ENCODE data around the gene BHLHE41. TPM values are rescaled to one million over a fixed set of nuclear protein-coding genes. Genes with fewer than 3 reads are reported as not detected.
A peak's percentile ranks its signal among the peaks of the same experiment; 100 is the strongest.

BHLHE41 gene
- polyA plus RNA-seq, 2 of the 4 experiments (the other 2 are of a cell fraction): 0.41 to 0.81 TPM

DNA sequence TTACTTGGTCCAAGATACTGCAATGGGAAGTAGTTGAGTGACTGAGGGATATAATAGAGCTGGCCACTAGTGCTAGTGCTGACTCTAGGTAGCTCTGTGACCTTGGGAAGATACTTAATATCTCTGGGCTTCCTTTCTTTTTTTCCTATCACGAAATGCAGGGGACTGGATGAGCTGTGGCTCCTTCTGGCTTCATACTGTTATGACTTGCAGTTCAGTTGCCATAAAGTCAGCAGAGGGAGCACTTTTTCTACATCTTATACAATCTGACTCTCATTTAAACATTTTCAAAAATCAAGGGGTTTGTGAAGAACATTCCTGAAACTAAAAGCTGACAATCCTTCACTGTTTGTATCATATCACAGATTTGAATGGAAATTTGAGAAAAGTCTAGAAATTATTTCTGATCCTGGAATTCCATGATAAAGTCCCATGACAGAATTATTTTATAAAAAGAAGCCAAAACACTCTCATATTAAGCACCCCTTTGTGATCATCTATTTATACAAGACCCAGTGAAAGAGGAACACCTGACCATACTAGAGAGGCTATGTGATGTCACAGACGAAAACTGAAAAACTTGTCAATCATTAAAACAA is 5.3 kb downstream of the BHLHE41 start:
- no peak for TF ChIP-seq CBX8 (IDR thresholded peaks at IDR 0.05)
- TF ChIP-seq FOSB (CRISPR knock-in tag; IDR thresholded peaks at IDR 0.05): no peak
- TF ChIP-seq BHLHE40 (IDR thresholded peaks at IDR 0.05; ENCODE audit: low read depth, low read length): no peak
- TF ChIP-seq, protein P1, sequence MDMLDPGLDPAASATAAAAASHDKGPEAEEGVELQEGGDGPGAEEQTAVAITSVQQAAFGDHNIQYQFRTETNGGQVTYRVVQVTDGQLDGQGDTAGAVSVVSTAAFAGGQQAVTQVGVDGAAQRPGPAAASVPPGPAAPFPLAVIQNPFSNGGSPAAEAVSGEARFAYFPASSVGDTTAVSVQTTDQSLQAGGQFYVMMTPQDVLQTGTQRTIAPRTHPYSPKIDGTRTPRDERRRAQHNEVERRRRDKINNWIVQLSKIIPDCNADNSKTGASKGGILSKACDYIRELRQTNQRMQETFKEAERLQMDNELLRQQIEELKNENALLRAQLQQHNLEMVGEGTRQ (IDR thresholded peaks at IDR 0.05): no peak
- TF ChIP-seq MYC (IDR thresholded peaks at IDR 0.05; ENCODE audit: borderline replicate concordance, low read length): no peak
- TF ChIP-seq, protein P2, sequence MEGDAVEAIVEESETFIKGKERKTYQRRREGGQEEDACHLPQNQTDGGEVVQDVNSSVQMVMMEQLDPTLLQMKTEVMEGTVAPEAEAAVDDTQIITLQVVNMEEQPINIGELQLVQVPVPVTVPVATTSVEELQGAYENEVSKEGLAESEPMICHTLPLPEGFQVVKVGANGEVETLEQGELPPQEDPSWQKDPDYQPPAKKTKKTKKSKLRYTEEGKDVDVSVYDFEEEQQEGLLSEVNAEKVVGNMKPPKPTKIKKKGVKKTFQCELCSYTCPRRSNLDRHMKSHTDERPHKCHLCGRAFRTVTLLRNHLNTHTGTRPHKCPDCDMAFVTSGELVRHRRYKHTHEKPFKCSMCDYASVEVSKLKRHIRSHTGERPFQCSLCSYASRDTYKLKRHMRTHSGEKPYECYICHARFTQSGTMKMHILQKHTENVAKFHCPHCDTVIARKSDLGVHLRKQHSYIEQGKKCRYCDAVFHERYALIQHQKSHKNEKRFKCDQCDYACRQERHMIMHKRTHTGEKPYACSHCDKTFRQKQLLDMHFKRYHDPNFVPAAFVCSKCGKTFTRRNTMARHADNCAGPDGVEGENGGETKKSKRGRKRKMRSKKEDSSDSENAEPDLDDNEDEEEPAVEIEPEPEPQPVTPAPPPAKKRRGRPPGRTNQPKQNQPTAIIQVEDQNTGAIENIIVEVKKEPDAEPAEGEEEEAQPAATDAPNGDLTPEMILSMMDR (IDR thresholded peaks at IDR 0.05): peak; percentile 82
- no peak for TF ChIP-seq NFE2L2 (conservative IDR thresholded peaks at IDR 0.05; ENCODE audit: low read length)
- no peak for TF ChIP-seq CEBPB (IDR thresholded peaks at IDR 0.05)
- TF ChIP-seq, protein P3, sequence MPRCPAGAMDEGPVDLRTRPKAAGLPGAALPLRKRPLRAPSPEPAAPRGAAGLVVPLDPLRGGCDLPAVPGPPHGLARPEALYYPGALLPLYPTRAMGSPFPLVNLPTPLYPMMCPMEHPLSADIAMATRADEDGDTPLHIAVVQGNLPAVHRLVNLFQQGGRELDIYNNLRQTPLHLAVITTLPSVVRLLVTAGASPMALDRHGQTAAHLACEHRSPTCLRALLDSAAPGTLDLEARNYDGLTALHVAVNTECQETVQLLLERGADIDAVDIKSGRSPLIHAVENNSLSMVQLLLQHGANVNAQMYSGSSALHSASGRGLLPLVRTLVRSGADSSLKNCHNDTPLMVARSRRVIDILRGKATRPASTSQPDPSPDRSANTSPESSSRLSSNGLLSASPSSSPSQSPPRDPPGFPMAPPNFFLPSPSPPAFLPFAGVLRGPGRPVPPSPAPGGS (IDR thresholded peaks at IDR 0.05): no peak
- no peak for TF ChIP-seq RCOR1 (IDR thresholded peaks at IDR 0.05; ENCODE audit: low read depth, low read length)
- TF ChIP-seq SMC3 (IDR thresholded peaks at IDR 0.05): peak; percentile 89
- TF ChIP-seq ZFP36 (IDR thresholded peaks at IDR 0.05; ENCODE audit: borderline replicate concordance, partially characterized antibody): no peak
- peak; percentile 80 to 82 for TF ChIP-seq RAD21 (conservative IDR thresholded peaks at IDR 0.05 in 1 of 2, IDR thresholded peaks at IDR 0.05 in 1 of 2)
- TF ChIP-seq POLR2AphosphoS2 (conservative IDR thresholded peaks at IDR 0.05; ENCODE audit: low read length): no peak
- TF ChIP-seq EHF (CRISPR knock-in tag; IDR thresholded peaks at IDR 0.05): no peak
- TF ChIP-seq ELK1 (IDR thresholded peaks at IDR 0.05; ENCODE audit: low read depth, low read length): no peak
- TF ChIP-seq, protein P4, sequence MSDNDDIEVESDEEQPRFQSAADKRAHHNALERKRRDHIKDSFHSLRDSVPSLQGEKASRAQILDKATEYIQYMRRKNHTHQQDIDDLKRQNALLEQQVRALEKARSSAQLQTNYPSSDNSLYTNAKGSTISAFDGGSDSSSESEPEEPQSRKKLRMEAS (IDR thresholded peaks at IDR 0.05): no peak
- TF ChIP-seq HOXB13 (CRISPR knock-in tag; IDR thresholded peaks at IDR 0.05; ENCODE audit: low read depth): no peak
- no peak for TF ChIP-seq TP53 (CRISPR knock-in tag; IDR thresholded peaks at IDR 0.05)
- no peak for TF ChIP-seq EHMT2 (IDR thresholded peaks at IDR 0.05; ENCODE audit: low read depth)
- DNase-seq (ENCODE audit: low read depth in 1 of 2, low spot score in 1 of 2) (peak; percentile 50 to 79), ATAC-seq (peak; percentile 11 to 55; a peak in 4 of 6 replicates), FAIRE-seq (peak; percentile 80)
- Histone ChIP-seq H3K27ac (no peak overlapping the region), H3K4me2 (no peak overlapping the region), H3K9me3 (no peaks in the 10 kb centered on the region), H3K4me3 (no peak overlapping the region), H3K4me1 (peaks cover 19% of the 10 kb centered on the region)
- WGBS (ENCODE audit: missing lambda C conversion rate): 4% methylated on average over 2 of the region's 2 CpGs
- CTCF ChIA-PET: interaction anchor here (0.6 to 7.7 kb wide), 42 partner anchors 9 to 731 kb away, joined by 3 to 110 read pairs (median 4); partner anchors contain the start of gene ITPR2
- POLR2A ChIA-PET: interaction anchor here (0.7 to 2.6 kb wide), 3 partner anchors 34 to 582 kb away, joined by 3 to 13 read pairs (median 3); no protein-coding TSS in a partner anchor

DNA sequence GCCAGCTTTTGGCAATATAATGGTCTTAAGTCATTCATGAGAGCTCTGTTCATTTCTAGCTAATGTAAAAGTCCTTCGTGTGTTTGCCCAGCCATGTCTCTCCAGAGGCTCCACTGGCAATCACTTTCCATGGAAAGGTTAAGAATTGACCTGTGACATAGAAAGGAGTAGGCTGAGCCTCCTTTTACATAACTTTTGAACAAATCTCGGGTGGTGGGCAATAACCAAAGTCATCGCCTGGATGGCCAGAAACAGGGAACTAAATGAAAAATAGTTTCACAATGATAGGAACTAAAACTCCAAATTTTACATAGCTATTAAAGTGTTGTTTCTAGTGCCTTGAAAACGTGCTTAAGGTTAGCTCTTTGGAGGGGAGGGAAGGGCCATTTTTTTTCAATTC is 6.5 kb downstream of the BHLHE41 start:
- Histone ChIP-seq H3K4me3 (no peak overlapping the region), H3K4me2 (no peak overlapping the region), H3K9me3 (no peaks in the 10 kb centered on the region), H3K27ac (no peak overlapping the region), H3K4me1 (peaks cover 17% of the 10 kb centered on the region)
- DNase-seq (ENCODE audit: low read depth in 1 of 2, low spot score in 1 of 2): no peak
- FAIRE-seq: no peak
- ChIA-PET CTCF (interaction anchor here (0.7 to 7.7 kb wide), 13 partner anchors 8 to 583 kb away, joined by 3 to 110 read pairs (median 5); no protein-coding TSS in a partner anchor), POLR2A (interaction anchor here (2.6 kb wide), 1 partner anchor 156 kb away, joined by 13 read pairs; no protein-coding TSS in a partner anchor)
- TF ChIP-seq EHF (CRISPR knock-in tag; IDR thresholded peaks at IDR 0.05) (no peak), TFCP2L1 (CRISPR knock-in tag; IDR thresholded peaks at IDR 0.05) (no peak), ZNF302 (CRISPR knock-in tag; IDR thresholded peaks at IDR 0.05) (no peak), ESRRA (IDR thresholded peaks at IDR 0.05; ENCODE audit: borderline replicate concordance, low read length) (no peak), EP300 (IDR thresholded peaks at IDR 0.05) (no peak), FOXS1 (CRISPR knock-in tag; IDR thresholded peaks at IDR 0.05) (no peak), SREBF2 (IDR thresholded peaks at IDR 0.05) (no peak), RNF2 (IDR thresholded peaks at IDR 0.05; ENCODE audit: borderline replicate concordance, low read depth) (no peak)
- TF ChIP-seq, protein P2 (IDR thresholded peaks at IDR 0.05): no peak
- TF ChIP-seq, protein P4 (IDR thresholded peaks at IDR 0.05): no peak
- WGBS (ENCODE audit: missing lambda C conversion rate): 65% methylated on average over 4 of the region's 4 CpGs
- no peak for ATAC-seq

All from A549 (cell line).